Immature natural killer cell (primary cell): ENCODE measurements around the gene SCGB3A1. TPM values are rescaled to one million over a fixed set of nuclear protein-coding genes. Genes with fewer than 3 reads are reported as not detected.

Experiments
- DNase-seq, 3 donors: peaks; one replicate each; pipeline ENCODE4 v3.0.0; 2022; ENCODE audit warnings: mixed read lengths in 1 of 3
- H3K27ac Mint-ChIP-seq, 6 donors: one replicate each; pipeline ENCODE4 v1.8.0; 2020; ENCODE audit warnings: mixed read lengths in 6 of 6, mild to moderate bottlenecking in 5 of 6, inconsistent platforms in 4 of 6, moderate library complexity in 3 of 6
- H3K27me3 Mint-ChIP-seq, 3 donors: one replicate each; pipeline ENCODE4 v1.8.0; 2020 to 2021; ENCODE audit warnings: low read depth in 3 of 3, mild to moderate bottlenecking in 3 of 3, mixed read lengths in 3 of 3, moderate library complexity in 3 of 3, inconsistent platforms in 1 of 3
- H3K36me3 Mint-ChIP-seq, 3 donors: one replicate each; pipeline ENCODE4 v1.8.0; 2020; ENCODE audit warnings: mixed read lengths in 3 of 3, inconsistent platforms in 2 of 3, mild to moderate bottlenecking in 2 of 3
- H3K4me1 Mint-ChIP-seq, 2 donors: one replicate each; pipeline ENCODE4 v1.8.0; 2020; ENCODE audit warnings: inconsistent platforms in 2 of 2, mild to moderate bottlenecking in 2 of 2, mixed read lengths in 2 of 2, moderate library complexity in 1 of 2
- H3K4me3 Mint-ChIP-seq, 5 donors: one replicate each; pipeline ENCODE4 v1.8.0; 2020; ENCODE audit warnings: mild to moderate bottlenecking in 5 of 5, mixed read lengths in 5 of 5, inconsistent platforms in 3 of 5, moderate library complexity in 3 of 5
- H3K9me3 Mint-ChIP-seq, 6 donors: one replicate each; pipeline ENCODE4 v1.8.0; 2020; ENCODE audit warnings: mild to moderate bottlenecking in 6 of 6, mixed read lengths in 6 of 6, inconsistent platforms in 4 of 6, moderate library complexity in 3 of 6
- polyA plus RNA-seq, 3 donors: library from polyadenylated mRNA; unstranded; fragments of 300-500 nt; fragmentation: Illumina TruSeq; gene quantifications; one replicate each; pipeline ENCODE4 v1.2.3, GENCODE V29; 2021

Gene SCGB3A1
- polyA plus RNA-seq, 3 donors from 2014 or later = 0.51 TPM; not detected in 2

- H3K4me3 Mint-ChIP-seq = no peak overlapping the region
- DNase-seq = no peak
- peaks cover 0 to 1% of the 10 kb centered on the region in 2 donors for H3K4me1 Mint-ChIP-seq
- no peaks in the 10 kb centered on the region for H3K9me3 Mint-ChIP-seq
- H3K27me3 Mint-ChIP-seq = peaks cover 0 to 3% (median 2%) of the 10 kb centered on the region in 3 donors
- H3K36me3 Mint-ChIP-seq = no peaks in the 10 kb centered on the region
- no peak overlapping the region for H3K27ac Mint-ChIP-seq
Measured at GRCh38 chr5:180619563-180619915, 28.2 kb upstream of the SCGB3A1 start.

- Mint-ChIP-seq H3K4me3 (no peak overlapping the region), H3K27me3 (peaks cover 0 to 3% (median 2%) of the 10 kb centered on the region in 3 donors), H3K4me1 (peaks cover 0 to 1% of the 10 kb centered on the region in 2 donors), H3K9me3 (no peaks in the 10 kb centered on the region), H3K27ac (no peak overlapping the region), H3K36me3 (no peaks in the 10 kb centered on the region)
- no peak for DNase-seq
Measured at GRCh38 chr5:180618829-180619562, 27.7 kb upstream of the SCGB3A1 start.

GRCh38 chr5:180618487-180618828 is 27.2 kb upstream of the SCGB3A1 start:
- Mint-ChIP-seq H3K36me3 (no peaks in the 10 kb centered on the region), H3K27ac (no peak overlapping the region), H3K4me1 (peaks cover 0 to 1% of the 10 kb centered on the region in 2 donors), H3K27me3 (peaks cover 0 to 2% (median 0%) of the 10 kb centered on the region in 3 donors), H3K9me3 (no peaks in the 10 kb centered on the region), H3K4me3 (no peak overlapping the region)
- DNase-seq = no peak

- no peak for DNase-seq
- H3K27ac Mint-ChIP-seq = no peak overlapping the region
- H3K9me3 Mint-ChIP-seq = no peaks in the 10 kb centered on the region
- no peaks in the 10 kb centered on the region for H3K27me3 Mint-ChIP-seq
- H3K4me1 Mint-ChIP-seq = no peaks in the 10 kb centered on the region
- no peak overlapping the region for H3K4me3 Mint-ChIP-seq
- no peaks in the 10 kb centered on the region for H3K36me3 Mint-ChIP-seq
Measured at GRCh38 chr5:180613814-180614188, 22.5 kb upstream of the SCGB3A1 start.

- no peak for DNase-seq
- H3K4me3 Mint-ChIP-seq = no peak overlapping the region
- no peaks in the 10 kb centered on the region for H3K4me1 Mint-ChIP-seq
- no peaks in the 10 kb centered on the region for H3K36me3 Mint-ChIP-seq
- no peak overlapping the region for H3K27ac Mint-ChIP-seq
- no peaks in the 10 kb centered on the region for H3K27me3 Mint-ChIP-seq
- H3K9me3 Mint-ChIP-seq = no peaks in the 10 kb centered on the region
Measured at GRCh38 chr5:180613188-180613813, 22.0 kb upstream of the SCGB3A1 start.

GRCh38 chr5:180612683-180613082 is 21.4 kb upstream of the SCGB3A1 start:
- H3K9me3 Mint-ChIP-seq = no peaks in the 10 kb centered on the region
- DNase-seq = no peak

GRCh38 chr5:180611140-180611850 is 20.0 kb upstream of the SCGB3A1 start:
- H3K27ac Mint-ChIP-seq = no peak overlapping the region
- H3K4me3 Mint-ChIP-seq = no peak overlapping the region
- DNase-seq = no peak
- peaks cover 0 to 2% (median under 1%) of the 10 kb centered on the region in 3 donors for H3K27me3 Mint-ChIP-seq
- H3K9me3 Mint-ChIP-seq = no peaks in the 10 kb centered on the region
- no peaks in the 10 kb centered on the region for H3K36me3 Mint-ChIP-seq
- H3K4me1 Mint-ChIP-seq = no peaks in the 10 kb centered on the region

More at GRCh38 chr5:180612683-180613082, 21.4 kb upstream of the SCGB3A1 start:
- Mint-ChIP-seq H3K27ac (no peak overlapping the region), H3K4me3 (no peak overlapping the region), H3K4me1 (no peaks in the 10 kb centered on the region), H3K36me3 (no peaks in the 10 kb centered on the region), H3K27me3 (no peaks in the 10 kb centered on the region)

- no peaks in the 10 kb centered on the region for H3K9me3 Mint-ChIP-seq
- H3K36me3 Mint-ChIP-seq = no peaks in the 10 kb centered on the region
- H3K27ac Mint-ChIP-seq = no peak overlapping the region
- peaks cover 0 to 6% (median 2%) of the 10 kb centered on the region in 3 donors for H3K27me3 Mint-ChIP-seq
- no peak for DNase-seq
- no peak overlapping the region for H3K4me3 Mint-ChIP-seq
- peaks cover 0 to 6% of the 10 kb centered on the region in 2 donors for H3K4me1 Mint-ChIP-seq
Measured at GRCh38 chr5:180609817-180610550, 18.7 kb upstream of the SCGB3A1 start.

- H3K36me3 Mint-ChIP-seq = no peaks in the 10 kb centered on the region
Measured at GRCh38 chr5:180609386-180609785, 18.1 kb upstream of the SCGB3A1 start.

GRCh38 chr5:180608572-180609310 is 17.4 kb upstream of the SCGB3A1 start:
- Mint-ChIP-seq H3K27ac (no peak overlapping the region), H3K27me3 (peaks cover 0 to 6% (median 2%) of the 10 kb centered on the region in 3 donors), H3K4me1 (peaks cover 0 to 6% of the 10 kb centered on the region in 2 donors), H3K36me3 (no peaks in the 10 kb centered on the region), H3K9me3 (no peaks in the 10 kb centered on the region), H3K4me3 (no peak overlapping the region)
- DNase-seq = no peak

More at GRCh38 chr5:180609386-180609785, 18.1 kb upstream of the SCGB3A1 start:
- H3K27ac Mint-ChIP-seq = no peak overlapping the region
- no peaks in the 10 kb centered on the region for H3K9me3 Mint-ChIP-seq
- peaks cover 0 to 6% of the 10 kb centered on the region in 2 donors for H3K4me1 Mint-ChIP-seq
- no peak overlapping the region for H3K4me3 Mint-ChIP-seq
- H3K27me3 Mint-ChIP-seq = peaks cover 0 to 6% (median 2%) of the 10 kb centered on the region in 3 donors
- DNase-seq = no peak

GRCh38 chr5:180607861-180608571 is 16.7 kb upstream of the SCGB3A1 start:
- DNase-seq = no peak
- Mint-ChIP-seq H3K4me3 (no peak overlapping the region), H3K27ac (no peak overlapping the region), H3K4me1 (peaks cover 0 to 6% of the 10 kb centered on the region in 2 donors), H3K9me3 (no peaks in the 10 kb centered on the region), H3K36me3 (no peaks in the 10 kb centered on the region), H3K27me3 (peaks cover 0 to 6% (median 2%) of the 10 kb centered on the region in 3 donors)

GRCh38 chr5:180606215-180606785 is 15.0 kb upstream of the SCGB3A1 start:
- H3K27ac Mint-ChIP-seq = peak overlapping the region in 1 of 6 donors; percentile 31
- no peak for DNase-seq
- peaks cover 0 to 6% of the 10 kb centered on the region in 2 donors for H3K4me1 Mint-ChIP-seq
- H3K4me3 Mint-ChIP-seq = no peak overlapping the region
- peaks cover 0 to 6% (median 2%) of the 10 kb centered on the region in 3 donors for H3K27me3 Mint-ChIP-seq
- H3K36me3 Mint-ChIP-seq = no peaks in the 10 kb centered on the region
- H3K9me3 Mint-ChIP-seq = no peaks in the 10 kb centered on the region
